ENCODE measurements around the gene LIX1L. TPM values are rescaled to one million over a fixed set of nuclear protein-coding genes. Genes with fewer than 3 reads are reported as not detected.

Gene LIX1L
- total RNA-seq (10 to 100 TPM; 21.7 to 31.5 (median 26.4) TPM), polyA plus RNA-seq (10 to 100 TPM in 1 of 2 donors, 1 to 10 TPM in 1; 7.0 to 13.4 TPM)
- long read RNA-seq, donor 1, partial matches to known transcripts: 0 of 10 reads
- long read RNA-seq, donor 1, other reads (novel, unspliced or antisense): 7 of 10 reads
- long read RNA-seq, donor 2, partial matches to known transcripts: 0 of 21 reads
- long read RNA-seq, donor 2, other reads (novel, unspliced or antisense): 21 of 21 reads
- long read RNA-seq, donor 3, partial matches to known transcripts: 0 of 11 reads
- long read RNA-seq, donor 3, other reads (novel, unspliced or antisense): 7 of 11 reads

GRCh38 chr1:145957443-145958319 lies at the start of gene LIX1L:
TSS of gene LIX1L (minus strand) at chr1:145958017. CDS start at chr1:145957927, 90 bp downstream.
- H3K4me1 ChIP-seq: peaks cover 8 to 77% (median 48%) of the 10 kb centered on the region in 12 donors
- H3K4me3 ChIP-seq: peak within 1 kb of the TSS; percentile 60 to 88 (median 77)
- ATAC-seq: peak; percentile 82 to 92 (median 88)
- H3K9me3 ChIP-seq: no peaks in the 10 kb centered on the region
- peak within 1 kb of the TSS; percentile 93 to 100 (median 98) for H3K27ac ChIP-seq
- peak; percentile 27 to 85 for TF ChIP-seq POLR2A (IDR thresholded peaks at IDR 0.05)
- TF ChIP-seq CTCF (IDR thresholded peaks at IDR 0.05): peak in 1 of 12 donors; percentile 5
- H3K36me3 ChIP-seq: peaks cover 0 to 9% (median 0%) of the 10 kb centered on the region in 9 donors
- WGBS, 4 donors: 0% methylated on average over 24 to 60 of the region's 60 CpGs
- H3K27me3 ChIP-seq: no peaks in the 10 kb centered on the region
- DNase-seq: peak; percentile 97 to 98 (median 97)
- intact Hi-C loops (cut with DNase I): loop anchor here in 9 of 10 donors (1.0 to 10.0 kb wide), 7 partner anchors 29 to 103 kb away; partner anchors contain the start of genes PEX11B (in 5 of the 9), PIAS3 (in 4 of the 9) and RBM8A (in 4 of the 9)

GRCh38 chr1:146001709-146002108 lies 43.9 kb upstream of the LIX1L start:
- no peak for TF ChIP-seq POLR2A (IDR thresholded peaks at IDR 0.05)
- no peak for TF ChIP-seq CTCF (IDR thresholded peaks at IDR 0.05)
- 91 to 97% (median 95%) methylated on average over 2 of the region's 2 CpGs for WGBS, 4 donors
- intact Hi-C loops (cut with DNase I): no loop called here
- H3K4me1 ChIP-seq: peaks cover 5 to 82% (median 30%) of the 10 kb centered on the region in 12 donors
- H3K36me3 ChIP-seq: no peaks in the 10 kb centered on the region
- H3K27ac ChIP-seq: peak overlapping the region in 4 of 12 donors; percentile 7 to 60 (median 43)
- peak overlapping the region in 1 of 12 donors; percentile 2 for H3K4me3 ChIP-seq
- no peak for ATAC-seq
- H3K27me3 ChIP-seq: no peaks in the 10 kb centered on the region
- no peaks in the 10 kb centered on the region for H3K9me3 ChIP-seq
- no peak for DNase-seq

GRCh38 chr1:145999321-146000024 lies 41.7 kb upstream of the LIX1L start:
- DNase-seq (peak in 1 of 5 donors; percentile 70), ATAC-seq (peak; percentile 31 to 43 (median 36))
- peak overlapping the region; percentile 68 to 98 (median 96) for H3K27ac ChIP-seq
- peak overlapping the region in 11 of 12 donors; percentile 11 to 94 (median 64) for H3K4me3 ChIP-seq
- TF ChIP-seq POLR2A (IDR thresholded peaks at IDR 0.05): peak in 1 of 2 donors; percentile 28
- TF ChIP-seq CTCF (IDR thresholded peaks at IDR 0.05): no peak
- H3K9me3 ChIP-seq: no peaks in the 10 kb centered on the region
- intact Hi-C loops (cut with DNase I): loop anchor here in 1 of 10 donors (5.0 kb wide), 1 partner anchor 37 kb away; the partner anchor contains the start of genes ANKRD34A and POLR3GL
- H3K27me3 ChIP-seq: no peaks in the 10 kb centered on the region
- H3K36me3 ChIP-seq: peaks cover 3 to 13% (median 11%) of the 10 kb centered on the region in 9 donors
- WGBS, 4 donors: 3 to 16% (median 11%) methylated on average over 5 of the region's 5 CpGs
- peaks cover 3 to 60% (median 26%) of the 10 kb centered on the region in 12 donors for H3K4me1 ChIP-seq
